Endometrial microvascular endothelial cells (primary cell): Measurements from ENCODE around the gene OR6K2. TPM values are rescaled to one million over a fixed set of nuclear protein-coding genes. Genes with fewer than 3 reads are reported as not detected.

Experiments
- in situ Hi-C: cut with HindIII; loops from 2 replicates; pipeline ENCODE4 v1.10.0; 2017; ENCODE audit warnings: low sequenced_read_pairs, low pct_unique_long_range_greater_than_20kb; ENCODE audit errors: inconsistent ontology term
- total RNA-seq: library from RNA; depleted of rRNA; stranded (reverse); fragments of >200 nt; gene quantifications from one replicate; pipeline ENCODE4 v1.2.3, GENCODE V29; 2015; ENCODE audit errors: inconsistent ontology term

OR6K2 gene
- total RNA-seq, 1 donor from 2014 or later, result not detected

DNA sequence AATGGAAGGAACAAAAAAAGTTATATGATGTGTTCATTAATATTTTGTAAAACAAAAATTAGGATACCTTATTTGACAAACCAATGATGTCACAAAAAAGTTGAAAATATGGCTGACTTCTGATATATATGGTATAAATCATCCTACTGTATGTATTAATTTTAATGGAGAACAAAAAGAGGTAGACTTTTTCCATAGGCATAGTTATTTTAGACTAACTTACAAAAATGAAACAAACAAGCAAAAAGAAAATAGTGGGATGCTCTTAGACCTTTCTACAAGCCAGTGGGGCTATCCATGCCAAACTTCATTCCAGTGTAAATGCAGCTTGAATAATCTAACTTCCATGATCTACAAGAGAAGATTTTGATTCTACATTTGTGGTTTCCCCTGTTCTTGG is 13.4 kb downstream of the OR6K2 start:
- in situ Hi-C loops, result no loop called here

DNA sequence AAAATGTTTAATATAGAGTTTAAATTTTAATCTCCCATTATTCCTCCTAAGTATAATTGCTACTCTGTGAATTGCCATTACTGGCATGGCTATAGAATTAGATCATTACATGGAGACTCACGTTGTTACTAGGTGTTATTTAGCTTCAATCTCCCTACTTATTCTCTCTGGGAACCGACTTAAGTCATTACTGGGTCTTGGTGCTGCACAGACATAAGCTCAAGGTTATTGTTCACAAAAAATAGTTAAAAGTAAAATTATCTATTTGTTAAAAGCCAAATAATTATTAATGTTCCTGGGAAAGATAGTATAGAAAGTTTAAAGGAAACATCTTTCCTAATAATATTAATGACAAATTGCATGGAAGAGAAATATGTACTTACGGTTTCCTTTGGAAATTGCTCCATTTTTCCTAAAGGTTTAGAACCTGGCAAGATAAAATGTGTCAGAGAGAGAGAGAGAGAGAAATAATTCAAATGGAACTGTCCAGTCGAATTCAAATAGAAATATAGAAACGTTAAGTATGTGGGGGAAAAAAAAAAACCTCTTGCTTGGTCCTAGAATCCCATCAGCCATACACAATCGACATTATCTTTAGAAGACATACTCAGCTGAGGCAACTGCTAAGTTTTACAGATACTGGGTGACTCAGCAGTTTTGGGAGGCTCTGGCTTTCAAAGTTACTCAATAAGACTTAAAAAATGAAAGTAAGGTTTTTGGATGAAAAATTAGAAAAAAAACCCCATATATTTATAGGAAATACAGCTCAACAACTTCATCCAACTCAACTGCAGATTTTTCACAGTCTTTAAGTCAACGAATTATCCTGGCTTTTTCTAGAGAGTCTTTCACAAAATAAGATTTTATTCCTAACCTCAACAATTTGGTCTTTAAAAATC is 14.1 kb downstream of the OR6K2 start, which contains the start of gene SPTA1:
Gene SPTA1 (minus strand): TSS at position 605 of the 899 bp plus-strand sequence. CDS start 198 bp downstream, at position 407.
- in situ Hi-C loops, result no loop called here

DNA sequence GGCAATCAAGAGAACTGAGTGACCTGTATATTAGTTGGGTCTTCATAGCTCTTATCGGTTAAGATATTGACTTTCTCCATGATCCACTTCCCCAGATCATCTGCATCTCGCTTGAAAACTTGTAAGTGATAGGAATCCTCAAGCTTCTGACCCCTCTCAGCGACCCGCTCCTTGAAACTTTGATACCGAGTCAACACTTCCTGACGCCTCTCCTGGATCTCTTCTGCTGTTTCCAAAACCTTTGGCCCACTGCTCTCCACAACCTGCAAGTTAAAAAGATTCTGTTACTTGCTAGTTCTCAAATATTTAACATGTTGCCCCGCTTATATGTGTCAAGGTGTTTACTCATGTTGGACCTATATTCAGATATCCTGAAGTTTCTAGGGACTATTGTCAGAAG is 15.4 kb downstream of the OR6K2 start:
- in situ Hi-C loops, result no loop called here

GRCh38 chr1:158681606-158682005 is 18.8 kb downstream of the OR6K2 start:
- in situ Hi-C loops, result no loop called here

DNA sequence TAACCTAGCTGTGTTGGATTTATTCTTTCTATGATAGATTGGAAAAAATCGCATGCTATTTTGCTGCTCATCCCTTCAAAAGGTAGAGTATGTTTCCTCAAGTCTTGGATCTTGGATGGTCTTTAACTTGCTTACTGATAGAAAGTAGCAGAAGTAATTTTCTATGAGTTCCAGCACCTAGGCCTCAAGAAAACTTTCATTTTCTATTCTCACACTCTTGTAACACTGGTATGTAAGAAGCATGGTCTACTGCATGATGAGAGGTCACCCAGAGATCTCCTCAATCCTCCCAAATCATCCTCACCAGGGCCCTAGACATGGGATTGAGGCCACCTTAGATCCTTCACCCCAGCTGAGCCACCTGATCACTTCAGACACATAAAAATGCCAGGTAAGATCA is 21.2 kb downstream of the OR6K2 start:
- in situ Hi-C loops, result no loop called here

DNA sequence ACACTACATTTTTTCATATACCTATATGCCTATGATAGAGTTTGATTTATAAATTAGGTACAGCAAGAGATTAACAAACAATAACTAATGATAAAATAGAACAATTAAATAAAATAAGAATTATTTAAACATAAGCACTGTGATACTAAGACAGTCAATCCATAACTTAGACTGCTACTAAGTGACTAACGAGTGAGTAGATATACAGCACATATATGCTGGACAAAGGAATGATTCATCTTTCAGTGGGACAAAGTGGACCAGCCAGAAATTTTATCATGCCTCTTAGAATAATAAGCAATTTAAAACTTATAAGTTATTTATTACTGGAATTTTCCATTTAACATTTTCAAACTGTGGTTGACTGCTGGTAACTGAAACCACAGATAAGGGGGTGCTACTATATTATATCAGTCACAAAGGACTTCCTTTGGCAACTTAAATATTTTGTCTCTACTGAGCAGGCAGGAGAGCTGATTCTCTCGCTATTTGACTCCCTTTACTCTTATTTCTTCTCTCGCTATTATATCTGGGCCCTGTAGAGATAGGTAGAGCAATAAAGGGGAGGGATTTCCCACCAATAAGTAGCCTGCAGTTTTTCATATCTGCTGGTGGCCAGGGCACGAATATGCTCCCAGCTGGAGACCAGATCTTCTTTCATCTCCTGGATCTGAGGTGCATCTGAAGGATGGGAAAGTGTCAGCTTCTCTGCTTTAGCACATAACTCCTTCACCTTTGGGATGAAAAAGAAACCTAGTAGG is 24.7 kb downstream of the OR6K2 start:
- in situ Hi-C loops, result no loop called here

GRCh38 chr1:158674302-158674701 is 26.1 kb downstream of the OR6K2 start:
- in situ Hi-C loops, result no loop called here

- in situ Hi-C loops, result no loop called here
Observed at GRCh38 chr1:158666037-158666436, 34.4 kb downstream of the OR6K2 start.

DNA sequence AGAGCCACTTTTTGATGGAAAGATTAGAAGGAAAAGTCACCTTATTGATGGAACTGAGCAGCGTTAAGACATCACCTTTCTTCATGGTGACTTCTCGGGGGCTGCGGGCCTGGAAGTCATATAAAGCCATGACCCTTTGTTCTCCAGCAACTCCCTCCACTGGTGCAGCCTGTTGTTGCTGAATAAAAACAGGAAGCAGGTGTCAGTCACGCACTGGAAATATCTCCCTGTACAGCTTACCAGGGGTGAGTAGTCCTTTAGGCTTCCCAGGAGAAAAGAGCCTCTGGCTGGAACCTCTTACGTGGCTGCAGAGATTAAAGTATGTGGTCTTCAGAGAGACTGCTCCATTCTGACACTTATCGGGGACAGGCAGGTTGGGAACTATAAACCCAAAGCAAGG is 45.9 kb downstream of the OR6K2 start:
- in situ Hi-C loops, result no loop called here

DNA sequence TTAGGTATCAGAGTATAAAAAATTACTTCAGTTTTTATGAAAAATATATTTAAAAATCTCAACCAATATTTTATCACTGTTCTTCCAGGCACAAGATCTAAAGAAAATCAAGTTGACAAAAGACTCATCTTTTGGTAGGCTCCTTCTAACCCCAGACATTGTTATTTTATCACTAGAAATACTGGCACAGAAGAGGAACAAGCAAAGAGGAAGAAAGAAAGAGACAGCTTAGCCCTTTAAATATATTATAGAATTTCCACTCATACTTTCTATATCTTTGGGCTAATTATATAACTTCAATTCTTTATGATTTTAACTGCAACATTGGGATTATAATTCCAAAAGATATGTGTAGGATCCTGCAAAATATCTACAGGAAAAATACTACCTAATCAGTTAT is 46.4 kb downstream of the OR6K2 start:
- in situ Hi-C loops, result no loop called here

DNA sequence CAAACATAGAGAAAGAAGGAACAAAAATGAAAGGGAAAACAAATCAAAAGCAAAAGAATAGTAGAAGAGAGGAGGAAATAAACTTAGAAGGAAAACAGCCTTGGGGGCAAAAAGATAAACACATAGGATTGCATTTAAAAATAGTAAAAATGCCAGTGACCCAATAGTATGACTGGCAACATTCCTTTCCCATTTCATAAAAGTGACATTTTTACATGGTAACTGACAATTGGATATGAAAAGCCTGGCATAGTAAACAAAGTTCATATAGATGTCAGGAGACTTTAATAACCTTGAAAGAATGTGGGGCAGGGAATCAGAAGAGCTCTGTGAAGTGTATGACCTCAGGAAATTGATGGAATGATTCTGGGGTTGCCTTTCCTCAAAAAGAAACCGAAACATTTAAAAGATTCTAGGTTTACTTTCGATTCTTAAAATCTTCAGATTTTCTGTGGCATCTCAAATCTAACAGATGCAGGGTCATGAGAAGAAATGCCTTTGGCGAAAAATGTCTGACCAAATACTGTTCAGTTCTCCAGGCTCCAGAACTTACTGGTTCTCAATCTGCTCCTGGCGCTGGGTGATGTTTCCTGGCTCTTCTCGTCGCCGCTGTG is 47.6 kb downstream of the OR6K2 start:
- in situ Hi-C loops, result no loop called here

Other genes starting within 250 kb of the OR6K2 start
- not detected for gene OR10K1, start 238.8 kb downstream of the OR6K2 start, total RNA-seq
- not detected for gene OR10R2, start 228.4 kb downstream of the OR6K2 start, total RNA-seq
- gene OR6Y1, start 146.2 kb downstream of the OR6K2 start, total RNA-seq, result not detected
- gene OR6P1, start 130.1 kb downstream of the OR6K2 start, total RNA-seq, result not detected
- not detected for gene OR10X1, start 120.8 kb downstream of the OR6K2 start, total RNA-seq
- gene OR10Z1, start 95.4 kb downstream of the OR6K2 start, total RNA-seq, result not detected
- gene SPTA1, start 13.9 kb downstream of the OR6K2 start, total RNA-seq, result not detected
- gene OR6K3, start 20.1 kb upstream of the OR6K2 start, total RNA-seq, result not detected
- not detected for gene OR6K6, start 54.1 kb upstream of the OR6K2 start, total RNA-seq
- gene OR6N1, start 71.5 kb upstream of the OR6K2 start, total RNA-seq, result not detected
- gene OR6N2, start 80.6 kb upstream of the OR6K2 start, total RNA-seq, result not detected
- not detected for gene MNDA, start 130.7 kb upstream of the OR6K2 start, total RNA-seq
- not detected for gene PYHIN1, start 230.9 kb upstream of the OR6K2 start, total RNA-seq